Globus pallidus (tissue), 1 donor: ENCODE measurements around the gene MAPKAP1.

Experiments used
- DNase-seq: peaks from one replicate; pipeline ENCODE4 v3.0.0-alpha.2; 2015; ENCODE audit warnings: low spot score

MAPKAP1 gene

GRCh38 chr9:125564631-125565030 is 142.4 kb downstream of the MAPKAP1 start:
- no peak for DNase-seq

- DNase-seq = no peak
These were observed 145.4 kb downstream of the MAPKAP1 start for GRCh38 chr9:125561509-125562148.

DNA sequence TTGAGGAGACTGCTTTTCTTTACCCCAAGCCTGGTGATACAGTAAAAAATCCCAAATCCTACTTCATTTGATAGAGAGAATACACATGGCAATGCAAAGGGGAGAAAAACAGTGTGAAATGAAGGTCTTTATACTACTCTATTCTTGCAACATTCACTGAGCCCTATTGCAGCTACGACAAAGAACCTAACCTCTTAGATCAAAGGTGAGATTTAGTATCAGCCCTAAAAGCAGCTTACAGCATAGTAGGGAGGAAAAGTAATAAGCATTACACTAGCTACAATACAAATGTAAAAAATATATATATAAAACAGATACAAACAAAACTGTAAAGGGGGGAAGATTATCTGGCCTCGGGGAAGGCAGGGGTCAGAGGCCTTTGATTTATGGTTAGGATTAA is 147.1 kb downstream of the MAPKAP1 start:
- DNase-seq = no peak

DNA sequence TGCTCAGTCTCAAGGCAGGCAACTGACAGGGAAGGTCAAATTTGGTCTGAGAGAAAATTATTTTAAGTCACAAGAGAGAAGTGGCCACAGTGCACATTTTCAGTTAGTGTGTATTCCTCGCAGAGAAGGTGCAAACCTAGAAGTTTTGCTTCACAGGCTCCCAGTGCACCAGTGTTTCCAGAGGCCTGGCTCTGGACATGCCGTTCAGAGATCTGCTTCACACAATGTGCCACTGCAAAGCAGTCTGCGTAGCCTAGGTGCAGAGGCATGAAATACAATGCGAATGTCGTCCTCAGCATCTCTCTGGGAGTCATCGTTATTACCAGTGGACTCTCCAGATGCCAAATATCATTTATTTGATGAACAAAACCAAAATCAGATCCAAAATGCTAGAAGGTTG is 147.8 kb downstream of the MAPKAP1 start:
- DNase-seq = no peak

GRCh38 chr9:125558453-125559092 is 148.4 kb downstream of the MAPKAP1 start:
- DNase-seq = peak; percentile 81

- no peak for DNase-seq
These were observed 150.8 kb downstream of the MAPKAP1 start for GRCh38 chr9:125556046-125556721.

DNA sequence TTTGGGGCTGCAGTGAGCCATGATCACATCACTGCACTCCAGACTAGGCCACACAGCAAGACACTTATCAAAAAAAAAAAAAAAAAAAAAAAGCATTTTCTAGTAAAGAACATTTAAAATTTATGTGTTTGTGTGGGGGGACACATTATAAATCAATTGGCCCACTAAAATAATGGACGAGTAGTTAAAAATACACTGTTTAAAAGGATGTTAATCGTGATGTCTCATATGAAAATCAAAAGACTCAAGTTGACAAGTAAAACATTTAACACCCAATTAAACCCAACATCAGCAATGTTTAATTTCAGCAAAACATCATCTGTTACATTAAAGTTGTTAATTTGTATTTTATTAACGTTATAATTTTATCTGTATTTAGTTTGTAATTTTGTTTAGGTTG is 152.3 kb downstream of the MAPKAP1 start:
- DNase-seq = no peak

GRCh38 chr9:125551781-125552180 is 155.2 kb downstream of the MAPKAP1 start:
- no peak for DNase-seq

DNA sequence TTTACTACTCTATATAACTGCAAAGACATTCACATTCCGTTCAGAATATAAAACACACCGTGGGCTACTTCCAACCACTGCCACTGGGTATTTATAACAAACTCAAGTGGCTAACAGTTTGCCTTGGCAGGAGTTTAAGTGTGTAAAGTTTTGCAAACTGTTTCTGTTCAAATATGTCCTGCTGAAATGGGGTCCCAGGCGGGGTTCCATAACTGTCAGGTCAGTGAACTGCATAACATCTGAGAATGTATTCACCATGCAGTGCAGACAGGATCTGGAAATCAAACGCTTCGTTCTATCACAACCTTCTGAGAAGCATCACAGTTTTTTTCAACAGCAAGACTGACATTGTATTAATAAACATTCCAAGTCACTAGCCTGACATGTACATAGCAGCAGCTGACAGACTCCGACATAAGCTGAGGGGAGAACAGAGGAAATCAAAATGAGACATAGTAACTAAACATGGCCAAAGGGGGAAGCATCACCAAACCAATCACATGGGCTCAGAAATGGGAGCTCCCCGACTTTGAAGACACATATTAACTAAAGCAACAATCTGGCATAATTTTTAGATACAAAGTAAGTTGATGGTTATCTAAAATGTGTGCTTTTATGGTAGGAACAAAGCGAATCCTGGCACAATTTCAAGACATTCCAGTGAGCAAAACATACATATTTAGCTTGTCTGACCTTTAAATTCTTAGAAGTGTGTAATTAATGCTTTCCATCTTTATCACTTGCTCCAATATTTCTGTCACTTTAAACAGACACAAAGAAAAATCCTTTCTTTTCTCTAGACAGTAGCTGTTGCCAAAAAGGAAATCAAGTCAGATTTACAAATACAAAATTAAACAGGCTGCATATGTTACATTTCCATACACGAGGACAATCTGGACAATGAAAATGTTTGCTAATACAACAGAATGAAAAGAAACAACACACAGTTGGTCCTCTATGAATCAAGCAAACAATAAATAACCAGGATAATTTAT is 156.8 kb downstream of the MAPKAP1 start:
- DNase-seq = no peak

- peak; percentile 37 for DNase-seq
These were observed 157.5 kb downstream of the MAPKAP1 start for GRCh38 chr9:125549465-125549871.

GRCh38 chr9:125549039-125549438 is 158.0 kb downstream of the MAPKAP1 start:
- no peak for DNase-seq

GRCh38 chr9:125548141-125548540 is 158.9 kb downstream of the MAPKAP1 start:
- DNase-seq = no peak

GRCh38 chr9:125547368-125547767 is 159.6 kb downstream of the MAPKAP1 start:
- DNase-seq = no peak

DNA sequence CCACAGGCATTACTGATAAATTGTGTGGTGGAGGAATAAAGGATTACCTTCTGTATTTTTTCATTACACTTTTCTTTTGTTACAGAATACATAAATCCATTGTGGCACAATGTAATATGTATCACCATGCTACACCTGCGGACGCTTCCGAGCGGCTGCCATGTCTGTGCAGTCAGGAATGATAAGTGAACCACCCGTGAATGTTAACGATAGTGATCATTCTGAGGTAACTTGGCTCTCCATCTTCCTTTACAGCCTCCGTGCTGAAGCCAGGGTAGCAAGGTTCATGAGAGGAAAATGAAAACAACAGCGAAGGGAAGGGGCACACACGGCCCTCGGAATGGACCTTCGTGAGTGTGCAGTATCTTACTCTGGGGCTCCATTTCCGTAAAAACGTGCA is 161.2 kb downstream of the MAPKAP1 start:
- DNase-seq = no peak

DNA sequence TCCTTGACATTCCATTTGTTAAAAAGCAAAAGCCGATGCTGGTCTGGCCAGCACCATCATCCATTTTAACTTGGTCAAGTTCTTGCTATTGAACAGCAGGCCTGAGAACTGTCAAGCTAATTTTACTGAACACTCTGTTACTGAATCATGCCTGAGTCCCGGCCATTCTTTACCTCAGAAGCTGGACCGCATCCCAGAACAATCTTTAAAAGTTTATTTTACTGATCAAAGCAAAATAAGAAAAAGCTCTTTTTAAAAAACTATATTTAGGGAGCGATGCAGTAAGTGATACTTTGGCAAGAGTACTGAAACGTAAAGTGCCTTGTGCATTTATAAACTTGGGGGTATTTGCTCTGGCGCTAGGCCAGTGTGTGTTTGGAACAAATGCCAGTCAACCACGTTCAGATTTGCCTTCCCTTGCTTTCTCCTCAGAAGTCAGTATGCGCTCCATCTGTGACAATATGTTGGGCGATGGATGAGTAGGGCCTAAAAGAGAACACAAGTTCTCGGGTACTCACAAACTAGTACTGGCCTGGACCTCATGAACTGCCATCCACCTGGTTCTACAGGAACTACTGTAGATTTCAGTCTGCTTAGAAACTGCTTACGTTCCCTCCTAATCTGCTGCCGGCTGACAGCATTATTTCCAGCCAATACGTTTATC is 161.9 kb downstream of the MAPKAP1 start:
- DNase-seq = no peak

GRCh38 chr9:125544484-125544883 is 162.5 kb downstream of the MAPKAP1 start:
- no peak for DNase-seq

- peak; percentile 24 for DNase-seq
These were observed 165.2 kb downstream of the MAPKAP1 start for GRCh38 chr9:125541840-125542243.

DNA sequence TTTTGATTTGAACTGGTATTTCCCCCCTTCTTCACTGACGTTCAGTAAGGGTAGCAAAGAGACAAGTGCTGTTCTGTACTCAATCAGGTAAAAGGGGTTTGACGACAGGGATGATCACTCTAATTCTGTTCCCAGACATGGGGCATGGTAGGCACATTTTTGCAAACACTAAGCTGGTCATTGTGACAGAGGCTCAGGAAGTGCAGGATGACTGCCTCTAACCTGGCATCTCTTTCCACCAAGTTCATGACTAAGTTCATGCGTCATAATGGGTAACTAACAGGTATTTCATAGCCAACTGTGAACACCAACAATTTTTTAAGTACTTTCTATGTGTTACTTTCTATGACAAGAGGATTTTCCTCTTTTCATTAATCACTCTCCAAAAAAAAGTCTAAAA is 166.5 kb downstream of the MAPKAP1 start:
- no peak for DNase-seq

- no peak for DNase-seq
These were observed 168.9 kb downstream of the MAPKAP1 start for GRCh38 chr9:125538092-125538473.

DNA sequence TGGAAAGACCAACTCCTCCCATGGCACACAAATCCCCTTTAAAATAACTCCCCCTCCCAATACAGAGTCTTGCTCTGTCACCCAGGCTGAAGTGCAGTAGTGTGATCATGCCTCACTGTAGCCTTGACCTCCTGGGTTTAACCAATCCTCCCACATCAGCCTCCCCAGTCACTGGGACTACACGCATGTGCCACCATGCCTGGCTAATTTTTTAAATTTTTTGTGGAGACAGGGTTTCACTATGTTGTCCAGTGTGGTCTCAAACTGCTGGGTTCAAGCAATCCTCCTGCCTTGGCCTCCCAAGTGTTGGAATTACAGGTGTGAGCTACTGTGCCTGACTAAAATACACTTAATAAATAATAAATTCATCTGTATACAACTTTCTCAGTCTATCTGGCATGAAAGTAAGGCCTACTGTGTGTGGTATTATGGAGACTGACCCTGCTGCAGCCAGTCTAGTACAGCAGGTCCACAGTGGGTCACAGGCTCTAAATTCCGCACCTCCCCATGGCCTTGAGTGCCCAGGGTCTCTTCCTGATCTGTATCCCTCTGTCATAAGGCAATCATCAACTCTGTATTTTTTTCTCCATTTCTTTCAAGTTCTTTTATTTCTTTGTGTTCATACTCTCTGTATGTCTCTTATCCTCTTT is 169.4 kb downstream of the MAPKAP1 start:
- DNase-seq = no peak

GRCh38 chr9:125536776-125537175 is 170.2 kb downstream of the MAPKAP1 start:
- DNase-seq = no peak
